ENCODE data around the gene SPATS1.

Gene SPATS1, protein sequence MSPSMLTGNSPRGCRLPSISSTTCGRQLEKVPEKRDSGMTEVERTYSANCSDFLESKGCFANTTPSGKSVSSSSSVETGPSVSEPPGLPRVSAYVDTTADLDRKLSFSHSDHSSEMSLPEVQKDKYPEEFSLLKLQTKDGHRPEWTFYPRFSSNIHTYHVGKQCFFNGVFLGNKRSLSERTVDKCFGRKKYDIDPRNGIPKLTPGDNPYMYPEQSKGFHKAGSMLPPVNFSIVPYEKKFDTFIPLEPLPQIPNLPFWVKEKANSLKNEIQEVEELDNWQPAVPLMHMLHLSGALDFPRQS

DNA sequence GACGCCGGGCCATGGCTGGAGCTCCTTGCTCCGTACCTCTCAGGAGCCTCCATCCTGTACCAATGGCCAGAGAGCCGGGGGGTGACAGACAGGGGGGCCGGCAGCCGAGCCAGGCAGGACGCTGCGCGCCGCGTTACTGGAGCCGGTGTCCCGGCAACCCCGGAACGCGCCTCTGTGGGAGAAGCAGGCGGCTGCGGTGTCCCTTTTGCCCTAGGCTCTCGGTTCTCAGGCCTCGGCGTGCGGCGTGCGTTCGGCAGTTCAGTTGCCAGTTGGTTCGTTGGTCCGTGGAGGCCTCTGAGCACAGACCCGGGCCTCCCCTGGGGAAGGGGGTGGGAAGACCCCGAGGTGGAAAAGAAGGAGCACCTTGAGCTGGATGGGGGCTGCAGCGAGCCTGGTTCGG, at the start of gene SPATS1:
Gene SPATS1 (plus strand): TSS at position 162 of the 400 bp plus-strand sequence. CDS start 446 bp downstream, outside the sequence.
- no peak for FAIRE-seq

DNA sequence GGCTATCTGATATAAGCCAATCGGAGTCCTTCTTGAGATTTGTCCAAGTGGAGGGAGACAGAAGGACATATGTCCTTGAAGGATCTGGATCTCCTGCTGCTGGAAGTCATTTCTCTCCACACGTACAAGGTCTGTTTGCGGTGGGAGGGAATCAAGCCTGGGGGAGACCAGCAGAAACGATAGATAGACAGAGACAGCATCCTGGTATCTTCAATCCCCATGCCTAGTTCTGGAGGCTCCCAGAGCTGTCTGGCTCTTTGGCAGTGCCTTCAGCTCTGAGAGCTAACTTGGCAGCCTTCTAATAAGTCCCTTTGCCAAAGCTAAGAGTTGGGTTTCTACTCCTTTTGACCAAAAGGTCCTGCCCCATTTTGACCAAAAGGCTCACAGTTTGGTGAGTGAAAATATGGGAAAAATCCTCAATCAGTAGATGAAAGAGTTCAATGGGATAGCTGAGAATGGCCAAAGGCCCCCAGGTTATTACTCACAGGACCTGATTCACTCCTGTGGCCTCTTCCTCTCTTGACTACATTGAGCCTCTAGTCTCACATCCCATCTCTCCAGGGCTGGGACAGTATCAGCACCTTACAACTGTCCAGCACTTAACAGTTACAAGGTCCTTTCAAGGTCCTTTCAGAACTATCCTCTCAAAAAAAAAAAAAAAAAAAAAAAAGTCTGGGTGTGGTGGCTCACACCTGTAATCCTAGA, 49.6 kb upstream of the SPATS1 start:
- FAIRE-seq: no peak

DNA sequence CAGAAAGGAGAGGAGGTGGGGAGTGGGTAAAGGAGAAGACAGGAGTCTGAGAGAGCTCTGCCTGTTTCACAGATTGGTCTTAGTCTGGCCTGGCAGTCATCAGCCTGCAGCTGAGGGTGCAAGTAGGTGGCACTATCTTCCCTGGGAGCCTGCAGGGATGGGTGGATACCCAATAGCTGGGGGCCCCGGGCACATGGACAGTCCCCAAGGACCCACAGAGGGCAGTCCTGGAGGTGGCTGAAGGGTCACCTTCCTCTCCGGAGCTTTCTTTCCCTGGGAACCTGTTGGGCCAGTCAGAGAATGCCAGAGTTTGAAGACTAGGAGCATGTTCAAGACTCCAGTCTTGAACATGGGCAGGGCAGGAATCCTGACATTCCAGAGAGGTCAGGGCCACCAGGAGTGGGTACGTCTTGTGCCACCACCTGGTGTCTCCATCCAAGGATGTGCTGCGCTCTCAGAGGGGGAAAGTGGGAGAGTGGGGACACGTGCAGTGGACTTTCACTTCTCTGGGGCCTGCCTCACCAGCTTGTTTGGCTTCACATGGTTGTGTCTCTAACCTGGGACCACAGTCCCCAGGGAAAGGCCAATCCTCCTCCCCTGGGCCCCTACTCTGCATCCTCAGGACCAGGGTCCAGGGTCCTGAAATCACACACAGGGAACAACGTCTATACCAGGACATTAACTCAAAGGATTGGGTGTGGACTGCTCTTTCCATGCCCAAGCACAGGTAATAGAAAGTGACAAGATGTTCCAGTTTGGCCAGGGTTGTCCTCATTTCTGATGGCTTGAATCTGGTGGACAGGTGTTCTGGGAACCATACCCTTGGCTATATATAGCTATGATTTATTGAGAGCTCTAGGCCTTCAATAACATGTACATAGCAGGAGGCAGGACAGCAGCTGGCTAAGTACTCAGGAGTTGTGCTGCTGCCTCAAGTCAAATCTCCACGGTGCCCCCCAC, 47.3 kb upstream of the SPATS1 start:
- FAIRE-seq: no peak

DNA sequence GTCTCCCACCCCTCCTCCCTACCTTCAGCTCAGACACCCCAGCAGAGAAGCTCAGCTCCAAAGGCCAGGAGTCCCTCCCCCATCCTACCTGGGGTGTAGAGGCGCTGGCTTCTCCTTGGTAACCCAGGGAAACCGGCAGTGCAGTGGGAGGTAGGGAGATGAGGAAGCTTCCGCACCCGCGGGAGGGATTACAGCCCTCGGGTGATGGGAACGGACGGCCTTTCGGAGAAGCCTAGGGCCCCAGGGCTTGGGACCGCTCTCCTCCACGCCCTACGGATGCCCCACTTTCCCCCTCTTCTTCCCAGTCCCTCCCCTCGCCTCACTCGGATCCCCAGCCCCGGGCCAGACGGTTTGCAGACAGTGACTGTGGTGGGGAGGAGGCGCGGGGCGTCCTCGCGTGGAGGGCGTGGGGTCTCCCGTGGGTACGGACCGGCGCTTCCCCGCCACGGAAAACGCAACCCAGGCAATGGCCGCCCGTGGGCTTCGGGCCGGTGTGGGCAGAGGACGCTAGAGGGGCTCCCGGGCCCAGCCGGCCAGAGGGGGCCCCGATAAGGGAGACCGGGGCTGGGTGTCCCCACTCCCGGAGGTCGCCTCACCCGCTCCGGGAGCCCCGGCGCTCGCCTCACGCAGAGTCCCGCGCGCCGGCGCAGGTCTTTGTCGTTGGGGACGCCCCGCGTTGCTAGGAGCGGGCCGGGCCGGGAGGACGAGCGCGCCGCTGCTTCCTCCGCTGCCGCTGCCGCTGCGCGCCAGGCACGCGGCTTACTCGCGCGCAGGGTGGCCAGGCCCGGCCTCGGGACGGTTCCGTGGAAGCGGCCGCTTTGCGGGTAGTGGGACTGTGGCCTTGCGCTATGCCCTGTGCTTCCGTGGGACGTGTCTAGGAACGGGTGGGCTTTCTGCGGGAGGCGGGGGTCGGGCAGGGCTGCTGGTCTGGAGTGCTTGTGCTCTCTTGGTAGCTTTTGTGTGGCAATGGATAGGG, 45.1 kb upstream of the SPATS1 start:
- FAIRE-seq: no peak

DNA sequence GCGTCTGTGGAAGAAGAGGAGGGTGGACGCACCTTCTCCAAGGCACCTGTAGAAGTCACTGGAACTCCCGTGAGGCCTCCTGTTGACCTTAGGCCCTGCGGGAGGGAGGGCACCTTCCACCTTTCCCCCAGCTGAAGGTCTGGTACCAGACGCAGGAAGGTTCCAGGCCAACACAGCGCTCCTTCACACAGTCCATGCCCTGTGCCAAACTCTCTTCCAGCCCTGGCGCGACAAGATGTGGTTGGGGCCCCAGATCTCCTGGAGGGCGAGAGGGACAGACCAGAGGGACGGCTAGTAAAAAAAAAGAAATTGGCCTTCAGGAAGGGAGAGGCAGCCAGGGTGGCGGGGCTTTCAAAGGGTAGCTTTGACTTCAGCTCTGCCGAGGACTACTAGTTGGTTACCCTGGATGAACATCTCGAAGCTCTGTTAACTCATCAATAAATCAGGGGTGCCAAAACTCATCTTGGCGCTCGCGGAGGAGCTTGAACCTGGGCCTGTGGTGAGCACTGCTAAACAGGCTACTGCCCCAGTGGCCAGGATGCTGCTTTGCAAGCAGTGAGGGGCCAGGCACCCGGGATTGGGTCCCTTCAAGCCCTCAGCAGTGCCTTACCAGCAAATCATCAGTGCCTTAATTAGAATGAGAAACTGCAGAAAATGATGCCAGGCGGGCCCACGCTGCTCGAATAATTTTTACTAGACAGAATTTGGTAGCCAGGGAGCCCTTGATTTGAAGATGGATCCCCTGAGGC, 44.2 kb upstream of the SPATS1 start:
- FAIRE-seq: no peak

DNA sequence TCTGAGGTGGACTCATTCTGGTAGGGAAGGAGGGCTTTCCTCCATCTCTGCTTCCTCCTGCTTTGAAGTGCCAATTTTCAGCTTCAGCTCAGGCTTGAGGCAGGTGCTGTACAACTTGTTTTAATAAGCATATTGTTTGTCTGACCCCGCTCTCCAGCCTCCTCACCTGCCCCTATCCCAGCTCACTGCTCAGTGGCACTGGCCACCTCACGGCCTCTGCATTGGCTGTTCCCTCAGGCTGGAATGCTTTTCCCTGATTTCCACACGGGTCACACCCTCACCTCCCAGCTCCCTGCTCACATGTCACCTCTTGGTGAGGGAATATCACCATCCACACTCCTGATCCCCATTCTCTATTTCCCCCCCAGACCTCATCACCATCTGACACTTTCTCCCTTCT, 43.6 kb upstream of the SPATS1 start:
- no peak for FAIRE-seq

DNA sequence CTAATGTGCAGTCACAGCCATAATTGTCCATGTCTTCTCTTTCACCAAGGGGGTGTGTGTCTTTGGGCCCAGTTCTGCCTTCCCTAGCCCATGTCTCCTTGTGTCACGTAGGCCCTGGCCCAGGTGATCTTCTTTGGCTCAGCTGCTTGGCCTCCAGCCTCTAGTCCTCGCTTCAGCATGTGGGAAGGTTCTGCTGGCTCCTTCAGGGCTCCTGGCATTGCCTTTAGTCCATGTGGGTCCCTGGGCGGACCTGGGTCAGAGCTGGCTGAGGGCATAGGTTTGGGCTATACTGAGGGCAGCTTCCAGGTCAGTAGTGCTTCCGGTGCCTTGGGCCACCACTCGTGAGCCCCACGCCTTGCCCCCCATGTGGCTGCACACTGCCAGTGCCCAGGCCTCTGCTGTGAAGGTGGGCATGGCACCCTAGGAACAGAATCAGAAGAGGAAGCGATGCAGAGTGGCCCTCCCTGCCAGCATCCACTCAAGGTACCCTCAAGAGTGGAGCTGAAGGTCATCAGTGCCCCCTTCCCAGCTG, 42.1 kb upstream of the SPATS1 start:
- FAIRE-seq: no peak

DNA sequence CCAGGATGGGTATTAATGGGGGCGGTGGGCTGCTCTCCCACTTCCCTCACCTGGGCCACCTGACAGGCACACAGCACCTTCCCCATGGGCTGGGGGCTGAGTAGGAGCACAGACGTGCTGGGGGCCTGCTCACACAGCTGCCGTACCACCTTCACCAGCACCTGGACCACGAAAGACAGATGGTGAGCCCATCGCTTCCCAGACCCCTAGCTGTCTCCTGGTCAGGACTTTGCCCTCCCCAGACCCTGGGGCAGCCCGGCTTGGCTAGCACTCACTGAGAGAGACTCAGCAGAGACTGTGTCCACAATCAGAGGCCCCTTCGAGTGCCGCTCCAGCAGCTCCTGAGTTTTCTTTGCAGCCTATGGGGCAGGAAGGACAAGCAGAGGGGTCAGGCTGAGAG, 41.3 kb upstream of the SPATS1 start:
- FAIRE-seq: no peak

DNA sequence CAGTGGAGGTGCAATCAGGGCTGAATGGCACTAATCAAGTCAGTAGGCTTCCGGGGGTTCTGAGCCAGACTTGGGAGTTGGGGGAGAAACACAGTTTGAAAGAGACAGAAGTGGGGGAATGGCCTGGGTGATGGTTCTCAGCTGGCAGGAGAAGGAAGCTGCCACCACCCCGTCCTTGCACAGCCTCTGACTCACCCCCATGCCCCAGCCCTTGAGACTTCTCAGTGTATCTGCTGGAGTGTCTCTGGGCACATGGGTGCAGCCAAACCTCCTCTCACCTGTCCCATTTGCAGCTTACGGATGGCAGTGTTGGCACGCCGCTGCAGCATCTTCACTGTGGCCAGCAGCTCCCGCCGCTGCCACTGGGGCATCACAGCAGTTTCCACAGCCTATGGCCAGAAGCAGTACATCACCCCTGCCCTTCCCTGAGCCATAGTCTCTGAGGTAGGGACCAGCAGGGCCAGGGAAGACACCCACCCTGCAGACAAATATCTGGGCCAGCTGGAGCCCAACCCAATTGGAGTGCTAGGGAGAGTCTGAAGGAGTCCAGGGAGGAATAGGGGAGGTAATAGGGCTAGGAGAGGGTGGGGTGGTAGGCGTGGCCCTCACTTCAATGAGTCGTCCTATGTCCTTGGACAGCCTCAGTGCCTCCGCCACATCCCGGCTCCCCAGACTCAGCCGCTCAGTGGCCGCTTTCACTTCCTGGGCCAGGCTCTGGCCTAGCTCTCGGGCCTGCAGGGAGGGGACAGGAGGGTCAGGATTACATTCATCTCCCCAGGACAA, 40.5 kb upstream of the SPATS1 start:
- no peak for FAIRE-seq

DNA sequence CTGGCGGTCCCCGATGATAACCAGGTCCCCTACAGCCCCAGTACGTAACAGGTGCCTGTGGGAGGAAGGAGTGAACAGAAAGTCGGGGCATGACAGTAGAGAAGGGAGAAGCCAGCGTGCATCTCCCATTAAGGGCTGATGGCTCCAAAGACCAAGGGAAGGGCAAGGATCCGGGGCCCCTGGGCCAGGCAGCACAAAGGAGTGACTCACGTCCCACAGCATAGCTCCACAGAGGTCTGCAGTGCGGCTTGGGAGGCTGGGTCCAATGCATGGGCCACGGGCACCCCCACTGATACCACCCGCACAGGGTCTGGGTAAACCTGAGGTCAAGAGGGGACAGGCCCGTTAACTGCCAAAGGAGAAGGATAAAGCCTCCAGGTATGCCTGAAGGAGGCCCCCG, 39.6 kb upstream of the SPATS1 start:
- FAIRE-seq: no peak

DNA sequence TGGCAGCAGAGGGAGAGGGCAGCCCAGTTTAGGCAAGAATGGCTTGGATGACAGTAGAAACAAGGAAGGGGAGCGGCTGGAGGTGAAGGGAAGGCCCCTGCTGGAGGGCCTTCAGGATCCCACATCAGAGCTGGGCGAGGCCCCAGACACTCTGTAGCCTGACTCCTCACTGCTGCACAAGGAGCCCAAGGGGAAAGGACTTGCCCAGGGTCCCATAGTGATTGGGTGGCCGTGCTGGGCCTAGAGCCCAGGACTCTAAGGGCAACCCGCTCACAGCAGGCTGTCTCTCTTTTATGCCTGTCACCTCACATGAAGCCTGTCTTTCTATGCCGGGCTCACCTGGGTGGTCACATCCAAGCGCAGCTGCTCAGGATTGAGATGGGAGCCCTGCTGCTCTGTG, 38.6 kb upstream of the SPATS1 start:
- no peak for FAIRE-seq

DNA sequence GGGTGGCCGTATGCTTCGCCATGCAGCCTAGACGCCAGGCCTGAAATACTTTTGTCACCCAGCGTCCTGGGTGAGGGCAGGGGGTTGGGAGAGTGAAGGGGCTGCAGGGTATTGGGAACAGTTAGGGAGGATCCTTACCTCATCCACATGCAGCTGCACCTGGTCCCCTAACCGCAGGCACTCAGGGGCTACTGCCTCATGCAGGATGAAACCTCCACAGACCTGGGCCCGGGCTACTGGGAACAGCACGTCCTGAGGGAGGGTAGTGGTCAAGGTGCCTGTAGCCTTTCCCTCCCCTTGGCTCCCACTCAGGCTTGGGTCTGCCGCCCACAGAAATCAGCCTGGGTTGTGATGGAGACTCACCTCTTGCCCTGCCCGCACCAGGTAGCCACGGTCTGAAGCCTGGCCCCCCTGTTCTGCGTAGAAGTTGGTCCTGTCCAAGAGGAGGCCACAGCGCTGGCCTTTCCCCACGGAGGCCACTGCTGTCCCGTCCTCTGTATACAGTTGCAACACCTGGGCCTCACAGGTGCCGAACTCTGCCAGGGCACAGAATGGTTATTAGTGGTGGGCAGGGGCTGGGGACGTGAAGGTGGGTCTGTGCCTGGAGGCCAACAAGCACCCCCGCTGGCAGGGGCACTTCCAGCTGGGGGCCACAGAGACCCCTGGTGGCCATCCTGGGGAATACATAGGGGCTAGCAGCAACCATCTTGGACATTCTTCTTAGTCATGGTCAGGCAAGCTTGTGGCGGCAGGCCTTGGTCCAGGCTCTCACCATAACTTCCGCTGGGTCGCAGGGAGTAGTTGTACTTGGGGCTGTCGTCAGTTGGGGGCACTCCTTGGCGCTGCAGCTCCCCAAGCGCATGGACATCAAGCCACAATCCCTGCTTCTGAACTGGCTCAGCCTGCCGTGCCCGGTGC, 37.9 kb upstream of the SPATS1 start:
- no peak for FAIRE-seq

DNA sequence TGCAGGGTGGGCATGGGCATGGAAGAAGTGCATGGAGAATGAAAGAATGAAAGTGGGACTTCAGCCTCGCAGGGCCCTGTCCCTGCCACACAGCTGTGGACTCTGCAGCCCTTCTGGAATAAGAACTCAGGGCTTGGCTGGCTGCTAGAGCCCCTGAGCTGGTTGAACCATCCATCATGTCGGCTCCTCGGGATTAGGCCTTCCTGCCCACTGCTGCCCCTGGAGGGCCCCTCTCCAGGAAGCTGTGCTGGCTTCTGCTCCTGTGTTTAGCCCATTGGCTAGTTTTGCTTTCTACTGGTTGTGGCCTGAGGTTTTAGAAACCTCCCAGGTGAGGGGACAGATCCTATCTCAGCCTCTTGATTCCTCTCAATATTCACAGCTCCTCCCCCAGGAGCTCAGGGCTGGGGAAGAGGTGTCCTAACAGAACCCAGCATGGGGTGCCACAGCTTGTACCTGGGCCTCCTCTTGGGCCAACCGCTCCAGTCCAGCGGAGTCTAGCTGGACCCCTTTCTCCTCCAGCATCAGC, 37.2 kb upstream of the SPATS1 start:
- FAIRE-seq: no peak

DNA sequence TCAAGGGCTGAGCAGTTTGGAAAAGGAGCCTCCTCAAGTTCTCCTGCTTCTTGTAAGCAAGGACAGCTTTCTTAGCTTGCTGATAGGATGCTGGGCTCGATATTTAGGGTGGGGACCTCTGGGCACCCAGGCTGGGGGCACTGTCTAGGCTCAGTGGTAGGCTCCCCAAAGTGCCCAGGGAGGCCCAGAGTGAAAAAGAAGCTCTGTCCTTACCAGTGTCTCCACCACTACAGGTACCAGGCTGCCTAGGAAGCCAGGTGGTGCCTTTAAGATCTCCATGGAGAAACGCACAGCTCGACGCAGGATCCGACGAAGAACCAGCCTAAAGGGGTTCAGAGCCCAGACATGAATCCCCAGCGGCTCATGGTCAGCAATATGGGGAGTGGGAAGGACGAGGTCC, 35.7 kb upstream of the SPATS1 start:
- FAIRE-seq: no peak

DNA sequence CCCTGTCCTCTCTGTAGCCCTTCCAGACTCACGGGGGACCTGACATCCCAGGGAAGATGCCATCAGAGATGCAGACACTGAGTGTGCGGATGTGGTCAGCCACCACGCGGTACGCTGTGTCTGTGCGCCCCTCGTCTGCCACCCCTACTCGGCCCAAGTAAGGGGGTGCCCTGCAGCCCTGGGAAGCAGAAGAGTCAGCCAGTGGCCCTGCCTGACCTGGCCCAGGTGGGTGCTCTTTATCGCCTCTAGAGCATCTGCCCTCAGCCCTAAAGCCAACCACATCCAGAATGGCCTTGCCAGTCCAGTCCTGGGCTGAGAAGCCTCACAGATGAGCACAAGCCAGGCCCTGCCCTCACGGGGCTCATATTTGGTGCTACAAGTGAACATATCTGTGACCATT, 35.2 kb upstream of the SPATS1 start:
- no peak for FAIRE-seq

DNA sequence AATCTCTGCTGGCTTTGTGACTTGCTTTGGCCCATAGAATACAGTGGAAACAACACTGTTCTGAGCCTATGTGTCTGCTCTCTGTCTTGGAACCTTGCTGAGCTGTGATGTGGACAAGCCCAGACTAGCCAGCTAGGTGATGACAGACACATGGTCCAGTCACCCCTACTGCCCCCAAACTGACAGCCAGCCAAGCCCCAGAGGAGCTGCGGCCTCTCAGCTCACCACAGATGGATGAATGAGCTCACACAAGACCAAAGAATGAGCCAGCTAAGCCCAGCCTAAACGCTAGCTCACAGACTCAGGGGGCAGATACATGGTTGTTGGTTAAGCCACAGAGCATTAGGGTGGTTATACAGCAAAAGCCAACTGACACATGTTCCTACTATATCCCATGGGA, 33.4 kb upstream of the SPATS1 start:
- no peak for FAIRE-seq

DNA sequence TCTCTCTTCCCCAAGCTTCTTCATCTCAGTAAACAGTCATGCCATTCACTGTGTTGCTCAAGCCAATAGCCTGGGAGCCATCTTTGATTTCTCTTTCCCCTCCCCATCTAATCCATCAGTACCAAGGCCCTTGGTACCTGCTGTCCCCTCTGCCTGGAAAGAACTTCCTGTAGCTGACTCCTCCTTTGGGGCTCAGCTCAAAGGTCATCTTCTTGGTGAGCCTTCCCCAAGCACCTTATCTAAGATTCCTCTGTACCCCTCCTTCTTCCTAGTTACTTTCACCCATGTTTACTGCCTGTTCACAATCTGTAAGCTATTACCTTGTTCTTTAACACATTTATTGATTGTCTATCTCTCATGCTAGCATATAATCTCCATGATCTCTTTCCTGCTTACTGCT, 32.8 kb upstream of the SPATS1 start:
- FAIRE-seq: no peak

DNA sequence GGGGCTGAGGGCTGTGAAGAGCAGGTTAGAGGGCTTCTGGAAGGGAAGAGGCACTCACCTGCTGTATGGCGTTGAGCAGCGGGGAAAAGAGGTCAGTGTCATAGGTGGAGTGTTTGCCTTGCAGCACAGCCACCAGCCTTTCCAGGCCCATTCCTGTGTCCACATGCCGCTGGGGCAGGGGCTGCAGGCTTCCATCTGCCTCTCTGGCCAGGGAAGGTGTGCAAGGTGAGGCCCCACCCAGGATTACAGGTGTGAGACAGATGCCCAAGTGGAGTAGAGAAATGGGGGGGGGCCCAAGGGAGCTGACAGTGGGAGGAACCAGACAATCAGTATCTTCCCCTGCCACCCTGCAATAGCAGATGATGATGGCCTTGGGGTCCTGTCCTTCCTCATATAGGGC, 32.2 kb upstream of the SPATS1 start:
- no peak for FAIRE-seq

DNA sequence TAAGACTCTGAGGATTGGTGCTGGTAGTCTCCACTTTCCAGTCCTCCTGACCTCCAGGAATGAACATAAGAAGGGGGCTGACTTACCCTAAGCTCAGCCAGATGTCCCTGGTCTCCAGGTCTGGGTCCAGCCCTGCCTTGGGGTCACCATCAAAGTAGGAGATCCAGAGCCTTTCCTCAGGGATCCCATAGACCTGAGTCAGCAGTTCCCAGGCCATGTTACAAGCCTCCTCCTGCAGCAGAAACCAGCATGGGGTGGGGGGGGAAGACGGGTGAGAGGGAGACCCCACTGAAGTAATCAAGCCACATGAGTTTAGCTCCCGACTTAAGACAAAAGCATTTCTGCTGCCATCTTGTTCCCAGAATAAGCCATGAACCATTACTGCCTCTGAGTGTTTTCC, 31.1 kb upstream of the SPATS1 start:
- no peak for FAIRE-seq

Measured in G401.6 (cell line).